LHCN-M2 (cell line): ENCODE results near the gene ISCA2. TPM values are rescaled to one million over a fixed set of nuclear protein-coding genes. Genes with fewer than 3 reads are reported as not detected.
"Not testable (repeated sequence)": the region's sequence is repeated elsewhere in the genome, so short reads cannot be mapped to it uniquely, and the experiment has no call there.

ENCODE experiments used
- DNase-seq: peaks from one replicate; pipeline ENCODE4 v3.0.0-alpha.2; 2012; ENCODE audit warnings: low read depth
- total RNA-seq: library from RNA; depleted of rRNA; stranded (reverse); fragments of >200 nt; gene quantifications from 2 replicates; pipeline ENCODE4 v1.2.3, GENCODE V29; 2014; rRNA removed

ISCA2 gene
- total RNA-seq, 1 experiment from 2014 or later = 19.5 TPM

- no peak for DNase-seq
Observed at GRCh38 chr14:74527736-74528280, 34.2 kb downstream of the ISCA2 start.

- no peak for DNase-seq
Observed at GRCh38 chr14:74528406-74528805, 34.8 kb downstream of the ISCA2 start.

DNA sequence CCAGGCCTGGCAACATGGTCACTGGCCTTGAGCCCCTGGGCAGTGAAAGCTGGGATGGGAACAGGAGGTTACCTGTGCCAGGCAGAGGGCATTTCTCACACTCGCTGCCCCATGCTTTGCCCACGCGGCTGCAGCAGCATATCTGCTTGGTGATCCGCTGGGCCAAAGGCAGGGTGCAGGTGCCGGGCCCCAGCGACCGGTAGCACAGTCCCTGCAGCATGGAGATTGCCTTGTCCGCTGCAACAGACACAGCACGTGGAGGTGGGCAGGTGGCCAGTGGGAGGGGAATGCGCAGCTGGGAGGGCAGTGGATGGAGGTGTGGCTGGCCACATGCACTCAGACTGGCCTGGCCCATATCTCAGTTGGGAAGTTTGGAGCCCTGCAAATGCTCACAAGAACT, 35.3 kb downstream of the ISCA2 start:
- no peak for DNase-seq

GRCh38 chr14:74531006-74531405, 37.4 kb downstream of the ISCA2 start:
- DNase-seq = no peak

GRCh38 chr14:74531467-74531866, 37.9 kb downstream of the ISCA2 start:
- DNase-seq = peak; percentile 47

GRCh38 chr14:74532246-74532645, 38.7 kb downstream of the ISCA2 start:
- DNase-seq = no peak

GRCh38 chr14:74533576-74533975, 40.0 kb downstream of the ISCA2 start:
- DNase-seq = no peak

DNA sequence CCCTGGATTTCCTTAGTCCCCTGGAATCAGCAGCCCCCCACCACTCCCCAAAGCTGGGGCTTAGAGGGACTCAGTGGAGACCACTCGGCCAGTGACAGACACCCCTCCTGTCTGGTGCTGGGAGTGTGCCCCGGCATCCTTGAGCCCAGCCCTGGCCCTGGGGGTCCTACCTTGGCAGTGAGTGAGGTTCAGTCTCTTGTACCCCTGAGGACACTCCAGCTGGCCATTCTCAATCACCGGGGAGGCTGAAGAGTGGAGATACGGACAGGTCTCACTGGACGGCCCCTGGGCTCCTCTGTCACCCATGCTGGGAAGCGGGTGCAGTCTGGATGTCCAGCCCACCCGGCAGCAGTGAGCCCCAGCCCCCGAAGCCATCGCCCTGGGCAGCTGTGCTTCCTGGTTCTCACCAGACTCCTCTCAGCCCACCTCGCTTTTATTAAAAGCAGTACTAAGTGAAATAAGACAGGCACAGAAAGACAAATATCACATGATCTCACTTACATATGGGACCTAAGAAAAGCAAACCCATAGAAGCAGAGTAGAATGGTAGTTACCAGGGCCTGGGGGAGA, 42.3 kb downstream of the ISCA2 start:
- no peak for DNase-seq

DNA sequence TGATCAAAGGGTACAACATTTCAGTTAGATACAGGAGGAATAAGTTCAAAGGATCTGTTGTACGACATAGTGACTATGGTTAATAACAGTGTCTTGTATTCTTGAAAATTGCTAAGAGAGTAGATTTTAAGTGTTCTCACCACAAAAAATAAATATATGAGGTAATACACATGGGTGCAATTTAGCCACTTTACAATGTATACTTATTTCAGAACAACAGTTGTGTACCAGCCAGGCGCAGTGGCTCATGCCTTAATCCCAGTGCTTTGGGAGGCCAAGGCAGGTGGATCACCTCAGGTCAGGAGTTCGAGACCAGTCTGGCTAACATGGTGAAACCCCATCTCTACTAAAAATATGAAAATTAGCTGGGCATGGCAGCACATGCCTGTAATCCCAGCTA, 42.8 kb downstream of the ISCA2 start:
- DNase-seq = not testable (repeated sequence)

- no peak for DNase-seq
Observed at GRCh38 chr14:74538411-74539391, 45.1 kb downstream of the ISCA2 start.

DNA sequence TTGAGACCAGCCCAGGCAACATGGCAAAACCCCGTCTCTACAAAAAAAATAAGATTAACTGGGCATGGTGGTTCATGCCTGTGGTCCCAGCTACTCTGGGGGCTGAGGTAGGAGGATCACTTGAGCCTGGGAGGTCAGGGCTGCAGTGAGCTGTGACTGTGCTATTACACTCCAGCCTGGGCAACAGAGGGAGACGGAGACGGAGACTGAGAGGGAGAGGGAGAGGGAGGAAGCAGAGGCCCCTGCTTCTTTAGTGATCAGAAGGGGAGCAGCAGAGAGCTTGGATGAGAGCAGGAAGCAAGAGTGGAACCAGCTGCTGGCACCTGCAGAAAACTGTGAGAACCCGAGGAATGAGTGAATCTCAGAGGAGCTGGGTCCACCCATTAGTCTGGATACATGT, 45.9 kb downstream of the ISCA2 start:
- DNase-seq = no peak

- DNase-seq = no peak
Observed at GRCh38 chr14:74541225-74541624, 47.7 kb downstream of the ISCA2 start.

DNA sequence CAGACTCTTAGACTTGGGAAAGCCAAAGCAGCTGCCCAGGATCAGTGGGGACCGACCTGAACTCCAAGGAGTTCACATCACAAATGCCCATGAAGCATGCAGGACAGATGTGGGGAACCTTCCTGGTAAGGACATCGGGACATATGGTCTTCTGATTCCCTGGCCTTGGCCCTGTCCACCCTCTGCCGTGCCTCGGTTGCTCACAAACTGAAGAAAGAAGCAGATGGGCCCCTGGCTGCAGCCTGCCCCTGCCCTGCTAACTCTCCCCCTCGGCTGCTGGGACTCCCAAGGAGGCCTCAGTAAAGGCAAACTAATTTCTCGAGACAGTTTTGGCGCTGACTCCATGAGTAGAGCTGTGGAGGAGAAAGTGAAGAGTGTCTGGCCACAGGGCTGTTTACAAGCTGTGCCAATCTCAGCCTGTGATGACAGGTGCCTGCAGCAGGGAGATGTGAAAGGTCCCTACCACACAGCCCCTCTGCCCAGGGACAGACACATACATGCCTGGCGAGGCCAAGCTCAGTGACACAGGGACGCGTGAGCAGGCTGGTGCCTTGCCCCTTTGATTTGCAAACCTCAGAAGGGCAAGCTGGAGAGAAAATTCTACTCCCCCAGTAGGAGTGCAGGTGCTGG, 48.6 kb downstream of the ISCA2 start:
- DNase-seq = no peak

- DNase-seq = no peak
Observed at GRCh38 chr14:74543771-74544438, 50.3 kb downstream of the ISCA2 start.

GRCh38 chr14:74545386-74545785, 51.8 kb downstream of the ISCA2 start:
- DNase-seq = no peak

DNA sequence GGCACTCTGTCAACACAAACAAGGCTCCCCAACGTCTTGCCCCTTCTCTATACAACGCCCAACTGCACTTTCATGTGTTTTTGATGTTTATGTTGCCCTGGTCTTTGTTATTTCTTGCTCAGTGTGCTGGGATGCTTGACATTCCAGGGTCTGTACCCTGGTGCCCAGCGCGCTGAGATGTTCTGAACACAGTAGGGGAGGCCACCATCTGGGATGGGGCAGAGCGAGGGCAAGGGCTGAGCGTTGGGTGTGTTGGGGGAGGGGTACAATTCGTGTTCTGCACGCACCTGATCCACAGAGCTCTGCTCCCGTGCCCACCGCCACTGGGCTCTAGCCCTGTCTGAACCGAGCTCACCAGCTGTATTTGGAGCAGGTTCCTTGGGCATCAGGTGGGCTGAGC, 52.9 kb downstream of the ISCA2 start:
- DNase-seq = no peak

Other genes starting within 250 kb of the ISCA2 start
- 21.0 and 22.0 TPM in 2 replicates for gene ABCD4, start 190.8 kb upstream of the ISCA2 start, total RNA-seq
- not detected in 2 replicates for gene VRTN, start 145.3 kb upstream of the ISCA2 start, total RNA-seq
- not detected in 2 replicates for gene SYNDIG1L, start 67.6 kb upstream of the ISCA2 start, total RNA-seq
- gene NPC2, start 460 bp upstream of the ISCA2 start, total RNA-seq = 222 and 274 TPM in 2 replicates
- gene LTBP2, start 118.5 kb downstream of the ISCA2 start, total RNA-seq = 151 and 211 TPM in 2 replicates
- gene AREL1, start 219.3 kb downstream of the ISCA2 start, total RNA-seq = 32.9 and 38.2 TPM in 2 replicates
- gene FCF1, start 219.4 kb downstream of the ISCA2 start, total RNA-seq = 29.2 and 36.1 TPM in 2 replicates